Suprapubic skin (tissue), 4 donors: ENCODE data around the gene DNAH8. TPM values are rescaled to one million over a fixed set of nuclear protein-coding genes. Genes with fewer than 3 reads are reported as not detected.

ENCODE experiments used
- DNase-seq, 2 donors: peaks; one replicate each; pipeline ENCODE4 v3.0.0-alpha.2; 2019; ENCODE audit warnings: low spot score in 2 of 2
- H3K27ac ChIP-seq: fragments of 200-600 bp; sonication (generic); one replicate; pipeline ENCODE4 v1.5.1; 2019
- H3K27me3 ChIP-seq: fragments of 200-600 bp; sonication (generic); one replicate; pipeline ENCODE4 v1.5.1; 2019
- H3K36me3 ChIP-seq: fragments of 200-600 bp; sonication (generic); one replicate; pipeline ENCODE4 v1.5.1; 2019
- H3K4me1 ChIP-seq: fragments of 200-600 bp; sonication (generic); one replicate; pipeline ENCODE4 v1.5.1; 2019
- H3K4me3 ChIP-seq: fragments of 200-600 bp; sonication (generic); one replicate; pipeline ENCODE4 v1.5.1; 2019; ENCODE audit warnings: mild to moderate bottlenecking
- H3K9me3 ChIP-seq: fragments of 200-600 bp; sonication (generic); one replicate; pipeline ENCODE4 v1.5.1; 2019
- EP300 ChIP-seq: sonication (generic); formaldehyde crosslinking; IDR thresholded peaks from one replicate; pipeline ENCODE4 v1.6.1; 2017; ENCODE audit warnings: antibody characterized with exemption
- POLR2A ChIP-seq, 2 donors: fragments of 450-650 bp; IDR thresholded peaks; one replicate each; pipeline ENCODE4 v1.6.1; 2017; ENCODE audit warnings: antibody characterized with exemption in 2 of 2, mild to moderate bottlenecking in 2 of 2, moderate library complexity in 2 of 2
- POLR2AphosphoS5 ChIP-seq, 3 donors: sonication (generic); formaldehyde crosslinking; IDR thresholded peaks; one replicate each; pipeline ENCODE4 v1.6.1; 2017; ENCODE audit warnings: antibody characterized with exemption in 3 of 3
- WGBS: methylation state at CpG from one replicate; pipeline ENCODE4 v1.1.5; 2018; 5-methylcytosine and 5-hydroxymethylcytosine counted together
- total RNA-seq, 4 donors: library from RNA; depleted of rRNA; stranded (reverse); fragments of >200 nt; gene quantifications; one replicate each; pipeline ENCODE4 v1.1.0, GENCODE V29; 2016
- TF ChIP-seq, protein P1 (sequence below), 2 donors: fragments of 200-600 bp in 1 of 2; fragments of 450-650 bp in 1 of 2; sonication (generic) in 1 of 2; IDR thresholded peaks; one replicate each; pipeline ENCODE4 v1.5.1; 2016 to 2019; ENCODE audit warnings: antibody characterized with exemption in 2 of 2, mild to moderate bottlenecking in 1 of 2, moderate library complexity in 1 of 2

The DNAH8 gene
- total RNA-seq, 4 donors from 2014 or later, result 0.04 to 0.23 (median 0.08) TPM; not detected in 1

GRCh38 chr6:38762848-38763247 is 47.7 kb downstream of the DNAH8 start:
- DNase-seq, result no peak
- Histone ChIP-seq H3K9me3 (no peaks in the 10 kb centered on the region), H3K4me3 (no peak overlapping the region), H3K27me3 (no peaks in the 10 kb centered on the region), H3K4me1 (no peaks in the 10 kb centered on the region), H3K27ac (no peak overlapping the region), H3K36me3 (no peaks in the 10 kb centered on the region)
- TF ChIP-seq POLR2AphosphoS5 (IDR thresholded peaks at IDR 0.05), result no peak
- TF ChIP-seq, protein P1, sequence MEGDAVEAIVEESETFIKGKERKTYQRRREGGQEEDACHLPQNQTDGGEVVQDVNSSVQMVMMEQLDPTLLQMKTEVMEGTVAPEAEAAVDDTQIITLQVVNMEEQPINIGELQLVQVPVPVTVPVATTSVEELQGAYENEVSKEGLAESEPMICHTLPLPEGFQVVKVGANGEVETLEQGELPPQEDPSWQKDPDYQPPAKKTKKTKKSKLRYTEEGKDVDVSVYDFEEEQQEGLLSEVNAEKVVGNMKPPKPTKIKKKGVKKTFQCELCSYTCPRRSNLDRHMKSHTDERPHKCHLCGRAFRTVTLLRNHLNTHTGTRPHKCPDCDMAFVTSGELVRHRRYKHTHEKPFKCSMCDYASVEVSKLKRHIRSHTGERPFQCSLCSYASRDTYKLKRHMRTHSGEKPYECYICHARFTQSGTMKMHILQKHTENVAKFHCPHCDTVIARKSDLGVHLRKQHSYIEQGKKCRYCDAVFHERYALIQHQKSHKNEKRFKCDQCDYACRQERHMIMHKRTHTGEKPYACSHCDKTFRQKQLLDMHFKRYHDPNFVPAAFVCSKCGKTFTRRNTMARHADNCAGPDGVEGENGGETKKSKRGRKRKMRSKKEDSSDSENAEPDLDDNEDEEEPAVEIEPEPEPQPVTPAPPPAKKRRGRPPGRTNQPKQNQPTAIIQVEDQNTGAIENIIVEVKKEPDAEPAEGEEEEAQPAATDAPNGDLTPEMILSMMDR (IDR thresholded peaks at IDR 0.05), result no peak
- no peak for TF ChIP-seq EP300

DNA sequence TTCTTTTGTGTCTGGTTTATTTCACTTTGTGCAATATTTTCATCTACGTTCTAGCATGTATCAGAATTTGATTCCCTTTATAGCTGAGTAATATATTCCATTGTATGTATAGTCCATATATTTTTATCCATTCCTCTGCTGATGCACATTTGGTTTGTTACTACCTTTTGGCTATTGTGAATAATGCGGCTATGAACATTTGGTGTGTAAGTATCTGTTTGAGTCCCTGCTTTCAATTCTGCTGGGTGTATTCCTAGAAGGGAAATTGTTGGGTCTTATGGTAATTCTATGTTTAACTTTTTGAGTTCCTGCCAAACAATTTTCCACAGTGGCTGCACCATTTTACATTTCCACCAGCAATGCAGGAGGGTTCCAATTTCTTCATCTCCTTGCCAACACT is 52.4 kb downstream of the DNAH8 start:
- H3K27me3 ChIP-seq, result no peaks in the 10 kb centered on the region
- peaks cover 12% of the 10 kb centered on the region for H3K4me1 ChIP-seq
- WGBS, result 98% methylated on average over 2 of the region's 2 CpGs
- H3K27ac ChIP-seq, result no peak overlapping the region
- no peaks in the 10 kb centered on the region for H3K36me3 ChIP-seq
- no peaks in the 10 kb centered on the region for H3K9me3 ChIP-seq
- DNase-seq, result no peak
- TF ChIP-seq EP300 (no peak), POLR2AphosphoS5 (IDR thresholded peaks at IDR 0.05) (no peak), POLR2A (IDR thresholded peaks at IDR 0.05) (no peak)
- TF ChIP-seq, protein P1 (IDR thresholded peaks at IDR 0.05), result no peak
- no peak overlapping the region for H3K4me3 ChIP-seq

GRCh38 chr6:38773338-38773737 is 58.2 kb downstream of the DNAH8 start:
- 86% methylated on average over 3 of the region's 3 CpGs for WGBS
- Histone ChIP-seq H3K36me3 (no peaks in the 10 kb centered on the region), H3K27me3 (no peaks in the 10 kb centered on the region), H3K4me1 (peaks cover 12% of the 10 kb centered on the region), H3K9me3 (no peaks in the 10 kb centered on the region), H3K27ac (no peak overlapping the region), H3K4me3 (no peak overlapping the region)
- no peak for TF ChIP-seq POLR2AphosphoS5 (IDR thresholded peaks at IDR 0.05)
- no peak for TF ChIP-seq POLR2A (IDR thresholded peaks at IDR 0.05)
- no peak for TF ChIP-seq EP300
- TF ChIP-seq, protein P1 (IDR thresholded peaks at IDR 0.05), result peak in 1 of 2 donors; percentile 34
- no peak for DNase-seq

DNA sequence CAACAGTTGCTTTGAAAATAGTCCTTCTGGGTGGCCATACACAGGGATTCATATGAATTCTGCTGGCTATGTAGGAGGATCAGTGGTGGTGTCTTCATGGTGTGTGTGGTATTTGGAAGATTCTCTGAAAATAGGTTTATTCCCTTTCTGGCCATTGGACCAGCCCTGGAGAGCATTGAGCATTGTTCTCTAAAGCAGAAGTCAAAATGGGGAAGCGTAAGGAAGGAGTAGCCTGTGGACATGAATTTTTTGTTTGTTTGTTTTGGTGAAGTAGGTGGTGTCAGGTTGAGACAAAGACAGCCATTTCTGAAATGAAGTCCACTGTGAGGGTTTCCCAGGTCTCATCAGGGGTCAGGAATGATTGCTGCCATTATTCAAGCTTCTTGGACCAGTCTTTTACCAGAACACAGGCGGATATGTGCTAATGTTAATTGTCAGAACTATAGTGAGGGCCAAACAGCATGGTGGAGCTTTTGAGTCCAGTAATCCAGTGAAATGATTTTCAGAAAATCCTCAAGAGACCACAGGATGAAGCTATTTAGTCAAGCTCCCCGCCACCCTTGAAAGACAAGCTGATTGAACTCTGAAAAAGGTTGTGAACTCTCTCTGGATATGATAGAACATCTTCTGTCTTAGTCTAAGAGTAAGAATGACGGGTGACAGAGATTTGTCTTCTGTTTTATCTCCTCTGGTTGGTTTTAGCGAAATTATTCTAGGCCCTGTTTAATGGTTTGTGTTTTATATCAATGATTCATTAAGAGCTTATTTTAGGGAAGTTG is 60.0 kb downstream of the DNAH8 start:
- no peaks in the 10 kb centered on the region for H3K36me3 ChIP-seq
- H3K27ac ChIP-seq, result no peak overlapping the region
- H3K27me3 ChIP-seq, result peaks cover 2% of the 10 kb centered on the region
- WGBS, result 88% methylated on average over 5 of the region's 5 CpGs
- peaks cover 12% of the 10 kb centered on the region for H3K4me1 ChIP-seq
- no peak for TF ChIP-seq POLR2A (IDR thresholded peaks at IDR 0.05)
- TF ChIP-seq, protein P1 (IDR thresholded peaks at IDR 0.05), result no peak
- TF ChIP-seq POLR2AphosphoS5 (IDR thresholded peaks at IDR 0.05), result no peak
- TF ChIP-seq EP300, result no peak
- H3K4me3 ChIP-seq, result no peak overlapping the region
- no peak for DNase-seq
- no peaks in the 10 kb centered on the region for H3K9me3 ChIP-seq

DNA sequence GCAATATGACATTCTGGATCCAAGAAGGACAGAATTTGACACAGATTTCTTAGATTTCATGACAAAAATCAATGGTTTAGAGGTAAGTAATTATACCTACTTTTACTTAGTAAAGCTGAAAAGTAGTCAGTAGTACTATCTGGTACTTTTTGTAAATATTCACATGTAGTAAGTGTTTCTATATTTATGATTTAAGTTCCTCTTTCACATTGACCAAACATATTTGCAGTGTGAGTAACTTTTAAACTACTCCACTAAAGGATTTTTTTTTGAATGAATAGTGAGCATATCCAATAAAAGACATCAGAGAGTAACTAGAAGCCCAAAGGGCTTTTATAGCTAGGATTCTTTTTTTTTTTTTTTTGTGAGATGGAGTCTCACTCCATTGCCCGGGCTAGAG is 60.8 kb downstream of the DNAH8 start:
- Histone ChIP-seq H3K27me3 (peaks cover 5% of the 10 kb centered on the region), H3K36me3 (no peaks in the 10 kb centered on the region), H3K27ac (no peak overlapping the region), H3K4me1 (peaks cover 9% of the 10 kb centered on the region), H3K4me3 (no peak overlapping the region), H3K9me3 (no peaks in the 10 kb centered on the region)
- 88% methylated on average over 1 of the region's 1 CpG for WGBS
- no peak for DNase-seq
- TF ChIP-seq, protein P1 (IDR thresholded peaks at IDR 0.05), result no peak
- TF ChIP-seq EP300 (no peak), POLR2AphosphoS5 (IDR thresholded peaks at IDR 0.05) (no peak), POLR2A (IDR thresholded peaks at IDR 0.05) (no peak)
